HG03139 (cell line): ENCODE data around the gene ANKRD45.
"Not testable (repeated sequence)": the region's sequence is repeated elsewhere in the genome, so short reads cannot be mapped to it uniquely, and the experiment has no call there.

ENCODE experiments used
- ATAC-seq: cut with Tn5 transposase; IDR thresholded peaks from one replicate; pipeline ENCODE4 v1.9.1; 2021; ENCODE audit not compliant: unreplicated experiment

The ANKRD45 gene

GRCh38 chr1:173669491-173669941, at the start of gene ANKRD45:
TSS of gene ANKRD45 (minus strand) at chr1:173669851. CDS start at chr1:173659418, 10,433 bp downstream.
- no peak for ATAC-seq

- ATAC-seq: no peak
Observed at GRCh38 chr1:173717238-173717637, 47.6 kb upstream of the ANKRD45 start.

GRCh38 chr1:173715538-173715844, 45.8 kb upstream of the ANKRD45 start:
- no peak for ATAC-seq

- ATAC-seq: peak; percentile 95
Observed at GRCh38 chr1:173714759-173715537, 45.3 kb upstream of the ANKRD45 start, which contains the start of gene KLHL20. TSS of gene KLHL20 (plus strand) at chr1:173714981. CDS start at chr1:173716044, 1,063 bp downstream.

GRCh38 chr1:173714441-173714758, 44.7 kb upstream of the ANKRD45 start:
- ATAC-seq: no peak

GRCh38 chr1:173708787-173709186, 39.1 kb upstream of the ANKRD45 start:
- no peak for ATAC-seq

GRCh38 chr1:173705117-173705516, 35.5 kb upstream of the ANKRD45 start:
- ATAC-seq: no peak

GRCh38 chr1:173702736-173703135, 33.1 kb upstream of the ANKRD45 start:
- ATAC-seq: no peak

- ATAC-seq: not testable (repeated sequence)
Observed at GRCh38 chr1:173701299-173701698, 31.6 kb upstream of the ANKRD45 start.

GRCh38 chr1:173693238-173693637, 23.6 kb upstream of the ANKRD45 start:
- no peak for ATAC-seq

GRCh38 chr1:173688300-173688699, 18.6 kb upstream of the ANKRD45 start:
- ATAC-seq: no peak

GRCh38 chr1:173685121-173685520, 15.5 kb upstream of the ANKRD45 start:
- not testable (repeated sequence) for ATAC-seq

GRCh38 chr1:173683838-173684237, 14.2 kb upstream of the ANKRD45 start:
- not testable (repeated sequence) for ATAC-seq

- no peak for ATAC-seq
Observed at GRCh38 chr1:173682184-173682583, 12.5 kb upstream of the ANKRD45 start.

GRCh38 chr1:173680152-173680551, 10.5 kb upstream of the ANKRD45 start:
- not testable (repeated sequence) for ATAC-seq

GRCh38 chr1:173674496-173674895, 4.8 kb upstream of the ANKRD45 start:
- not testable (repeated sequence) for ATAC-seq

GRCh38 chr1:173666646-173667045, 3.0 kb downstream of the ANKRD45 start:
- no peak for ATAC-seq

- ATAC-seq: no peak
Observed at GRCh38 chr1:173663159-173663558, 6.5 kb downstream of the ANKRD45 start.

GRCh38 chr1:173661763-173662162, 7.9 kb downstream of the ANKRD45 start:
- no peak for ATAC-seq

- ATAC-seq: no peak
Observed at GRCh38 chr1:173661271-173661670, 8.4 kb downstream of the ANKRD45 start.

- ATAC-seq: no peak
Observed at GRCh38 chr1:173660306-173660705, 9.3 kb downstream of the ANKRD45 start.

- no peak for ATAC-seq
Observed at GRCh38 chr1:173648880-173649605, 20.6 kb downstream of the ANKRD45 start.
